Dendritic cell treated with granulocyte-macrophage colony-stimulating factor and Interleukin-4, amounts not matched to agents 40 ng/mL and 50 ng/mL, for 4 days (primary cell): ENCODE measurements around the gene PLEKHF1.

Source experiments
- H3K27ac Mint-ChIP-seq: one replicate; pipeline ENCODE4 v1.8.0; 2022; ENCODE audit warnings: mild to moderate bottlenecking, mixed read lengths
- H3K27me3 Mint-ChIP-seq: one replicate; pipeline ENCODE4 v1.8.0; 2022; ENCODE audit warnings: mild to moderate bottlenecking, mixed read lengths
- H3K36me3 Mint-ChIP-seq: one replicate; pipeline ENCODE4 v1.8.0; 2022; ENCODE audit warnings: low read depth, mixed read lengths
- H3K4me1 Mint-ChIP-seq: one replicate; pipeline ENCODE4 v1.8.0; 2022; ENCODE audit warnings: low read depth, mixed read lengths
- H3K4me3 Mint-ChIP-seq: one replicate; pipeline ENCODE4 v1.8.0; 2022; ENCODE audit warnings: mild to moderate bottlenecking, moderate library complexity, mixed read lengths
- H3K9me3 Mint-ChIP-seq: one replicate; pipeline ENCODE4 v1.8.0; 2022; ENCODE audit warnings: mixed read lengths
- intact Hi-C: fragments of 100-400 bp; cut with micrococcal nuclease; formaldehyde crosslinking; loops from one replicate; pipeline ENCODE4 v1.15.0; 2022

PLEKHF1 gene

GRCh38 chr19:29644210-29644609 is 21.1 kb upstream of the PLEKHF1 start:
- Mint-ChIP-seq H3K4me1 (peaks cover 38% of the 10 kb centered on the region), H3K9me3 (no peaks in the 10 kb centered on the region), H3K4me3 (no peak overlapping the region), H3K36me3 (no peaks in the 10 kb centered on the region), H3K27me3 (peaks cover 9% of the 10 kb centered on the region), H3K27ac (no peak overlapping the region)
- intact Hi-C loops, result no loop called here

DNA sequence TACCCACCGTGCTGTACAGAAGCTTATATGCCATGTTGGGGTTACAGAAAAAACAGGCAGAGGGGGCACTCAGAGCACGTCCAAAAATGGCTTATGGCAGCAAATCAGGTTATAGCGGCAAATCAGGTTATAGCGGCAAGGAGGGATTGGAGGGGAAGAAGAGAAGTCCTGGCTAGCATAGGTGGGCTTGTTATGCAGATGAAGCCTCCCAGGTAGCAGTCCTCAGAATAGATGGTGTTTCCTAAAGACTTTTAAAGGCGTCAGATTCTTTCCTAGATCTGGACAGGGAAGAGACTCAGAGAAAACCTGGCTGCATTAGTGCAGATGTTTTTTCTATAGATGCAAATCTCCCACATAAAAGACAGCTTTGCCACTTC is 19.8 kb upstream of the PLEKHF1 start:
- Mint-ChIP-seq H3K4me3 (no peak overlapping the region), H3K27me3 (peaks cover 9% of the 10 kb centered on the region), H3K9me3 (no peaks in the 10 kb centered on the region), H3K4me1 (peaks cover 38% of the 10 kb centered on the region), H3K36me3 (no peaks in the 10 kb centered on the region), H3K27ac (no peak overlapping the region)
- intact Hi-C loops, result no loop called here

DNA sequence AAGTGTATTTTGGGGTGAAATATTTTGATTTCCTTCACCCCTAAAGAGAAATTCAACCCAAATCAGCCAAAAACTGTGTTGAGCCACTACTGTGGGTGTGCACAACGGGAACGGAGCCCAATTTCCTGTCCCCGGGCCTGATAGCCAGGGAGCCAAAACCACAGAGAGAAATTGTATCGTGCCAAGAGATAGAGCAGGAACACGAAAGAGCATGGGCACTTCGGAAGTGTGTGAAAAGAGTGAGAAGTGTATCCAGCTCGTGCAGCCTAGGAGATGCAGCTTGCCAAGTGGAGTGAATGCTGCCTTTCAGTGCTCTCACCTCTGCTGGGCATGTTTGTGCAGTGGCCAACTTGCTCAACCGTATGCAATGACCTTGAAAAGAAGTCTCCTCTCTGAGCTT is 19.4 kb upstream of the PLEKHF1 start:
- Mint-ChIP-seq H3K4me1 (peaks cover 38% of the 10 kb centered on the region), H3K36me3 (no peaks in the 10 kb centered on the region), H3K9me3 (no peaks in the 10 kb centered on the region), H3K27me3 (peaks cover 9% of the 10 kb centered on the region), H3K4me3 (no peak overlapping the region), H3K27ac (no peak overlapping the region)
- intact Hi-C loops, result no loop called here

DNA sequence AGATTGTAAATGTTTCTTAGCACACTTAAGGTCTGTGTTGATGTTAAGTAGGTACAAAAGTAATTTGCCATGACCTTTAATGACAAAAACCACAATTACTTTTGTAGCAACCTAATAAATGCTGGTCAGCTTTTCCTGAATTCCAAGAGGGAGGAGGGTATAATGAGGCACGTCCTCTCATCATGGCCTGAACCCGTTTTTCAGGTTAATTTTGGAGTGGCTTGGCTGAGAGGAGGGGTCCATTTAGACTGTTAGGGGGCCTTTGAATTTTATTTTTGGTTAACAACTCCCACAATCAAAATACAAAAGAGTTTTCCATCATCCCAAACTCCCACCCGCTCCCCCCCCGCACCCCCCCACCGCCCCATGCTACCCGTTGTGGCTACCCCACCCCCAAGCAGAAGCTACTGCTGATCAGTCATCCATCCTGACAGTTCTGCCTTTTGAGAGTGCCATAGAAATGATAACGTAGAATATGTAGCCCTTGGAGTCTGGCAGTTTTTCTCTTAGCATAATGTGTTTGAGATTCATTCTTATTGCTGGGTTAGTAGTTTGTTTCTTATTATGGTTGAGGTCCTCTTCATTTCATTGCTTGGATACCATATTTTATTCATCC is 14.4 kb upstream of the PLEKHF1 start:
- Mint-ChIP-seq H3K4me1 (peaks cover 19% of the 10 kb centered on the region), H3K9me3 (no peaks in the 10 kb centered on the region), H3K27ac (no peak overlapping the region), H3K27me3 (peaks cover 21% of the 10 kb centered on the region), H3K4me3 (no peak overlapping the region), H3K36me3 (no peaks in the 10 kb centered on the region)
- intact Hi-C loops, result no loop called here

DNA sequence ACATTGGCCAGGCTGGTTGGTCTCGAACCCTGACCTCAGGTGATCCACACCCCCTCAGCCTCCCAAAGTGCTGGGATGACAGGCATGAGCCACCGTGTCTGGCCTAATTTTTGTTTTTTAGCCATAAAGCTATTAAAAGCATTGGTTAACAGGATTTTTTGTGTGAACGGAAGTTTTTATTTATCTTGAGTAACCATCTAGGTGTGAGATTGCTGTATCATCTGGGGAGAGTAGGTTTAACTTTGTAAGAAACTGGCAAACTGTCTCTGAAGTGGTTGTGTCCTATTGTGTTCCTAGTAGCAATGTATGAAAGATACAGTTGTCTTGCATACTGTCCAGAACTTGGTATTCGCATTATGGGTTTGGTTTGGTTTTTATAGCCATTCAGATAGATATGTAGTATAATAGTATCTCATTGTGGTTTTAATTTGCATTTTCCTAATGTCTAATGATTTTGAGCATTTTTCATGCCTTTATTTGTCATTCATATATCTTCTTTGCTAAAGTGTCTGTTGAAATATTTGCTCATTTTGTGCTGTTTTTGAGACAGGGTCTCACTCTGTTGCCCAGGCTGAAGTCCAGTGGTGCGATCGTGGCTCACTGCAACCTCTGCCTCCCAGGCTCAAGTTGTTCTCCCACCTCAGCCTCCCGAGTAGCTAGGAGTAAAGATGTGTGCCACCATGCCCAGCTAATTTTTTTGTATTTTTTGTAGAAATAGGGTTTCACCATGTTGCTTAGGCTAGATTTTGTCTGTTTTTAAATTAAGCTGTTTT is 13.5 kb upstream of the PLEKHF1 start:
- H3K9me3 Mint-ChIP-seq, result no peaks in the 10 kb centered on the region
- H3K27ac Mint-ChIP-seq, result no peak overlapping the region
- H3K27me3 Mint-ChIP-seq, result peaks cover 18% of the 10 kb centered on the region
- peaks cover 12% of the 10 kb centered on the region for H3K4me1 Mint-ChIP-seq
- intact Hi-C loops, result no loop called here
- no peaks in the 10 kb centered on the region for H3K36me3 Mint-ChIP-seq
- no peak overlapping the region for H3K4me3 Mint-ChIP-seq

- intact Hi-C loops, result no loop called here
- H3K4me1 Mint-ChIP-seq, result peaks cover 8% of the 10 kb centered on the region
Observed at GRCh38 chr19:29653398-29653797, 11.9 kb upstream of the PLEKHF1 start.

DNA sequence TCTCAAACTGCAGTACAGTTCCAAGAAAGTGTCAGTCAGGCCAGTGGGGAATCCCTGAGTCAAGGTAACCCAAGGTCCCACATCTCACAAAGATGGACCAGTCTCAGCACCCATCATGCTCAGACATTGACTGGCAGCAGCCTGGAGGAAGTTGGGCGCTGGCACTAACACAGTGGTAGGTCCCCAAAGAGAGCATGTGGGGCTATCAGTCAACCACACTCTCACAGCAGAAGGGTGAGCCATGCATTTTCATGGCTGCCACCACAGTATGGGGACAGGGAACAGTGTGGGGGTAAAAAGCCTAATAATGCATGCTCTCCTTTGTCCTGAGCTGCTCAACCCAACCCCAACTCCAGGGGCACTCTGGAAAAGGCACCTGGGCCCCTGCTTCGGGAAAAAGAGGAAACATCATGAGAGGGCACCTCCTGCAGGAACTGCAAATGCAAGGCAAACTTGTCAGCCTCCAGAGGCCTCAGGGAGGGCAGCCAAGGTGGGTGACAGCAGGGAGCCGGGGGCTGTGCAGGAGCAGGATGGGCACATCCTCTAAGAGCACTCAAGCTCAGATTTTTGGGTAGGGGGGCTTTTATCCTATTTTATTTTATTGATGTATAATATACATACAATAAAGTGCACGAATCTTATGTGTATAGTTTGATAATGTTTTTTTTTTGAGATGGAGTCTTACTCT is 9.5 kb upstream of the PLEKHF1 start:
- Mint-ChIP-seq H3K4me1 (no peaks in the 10 kb centered on the region), H3K4me3 (no peak overlapping the region), H3K36me3 (no peaks in the 10 kb centered on the region), H3K9me3 (no peaks in the 10 kb centered on the region), H3K27me3 (peaks cover 20% of the 10 kb centered on the region), H3K27ac (no peak overlapping the region)
- intact Hi-C loops, result no loop called here

More at GRCh38 chr19:29653398-29653797, 11.9 kb upstream of the PLEKHF1 start:
- Mint-ChIP-seq H3K9me3 (no peaks in the 10 kb centered on the region), H3K36me3 (no peaks in the 10 kb centered on the region), H3K27ac (no peak overlapping the region), H3K4me3 (no peak overlapping the region), H3K27me3 (peaks cover 18% of the 10 kb centered on the region)

GRCh38 chr19:29658221-29658991 is 6.9 kb upstream of the PLEKHF1 start:
- no peak overlapping the region for H3K4me3 Mint-ChIP-seq
- H3K36me3 Mint-ChIP-seq, result no peaks in the 10 kb centered on the region
- H3K9me3 Mint-ChIP-seq, result no peaks in the 10 kb centered on the region
- H3K4me1 Mint-ChIP-seq, result no peaks in the 10 kb centered on the region
- peaks cover 7% of the 10 kb centered on the region for H3K27me3 Mint-ChIP-seq
- intact Hi-C loops, result no loop called here
- no peak overlapping the region for H3K27ac Mint-ChIP-seq

- no peak overlapping the region for H3K4me3 Mint-ChIP-seq
- no peaks in the 10 kb centered on the region for H3K9me3 Mint-ChIP-seq
- no peak overlapping the region for H3K27ac Mint-ChIP-seq
- H3K4me1 Mint-ChIP-seq, result peaks cover 4% of the 10 kb centered on the region
- H3K27me3 Mint-ChIP-seq, result peaks cover 18% of the 10 kb centered on the region
- intact Hi-C loops, result no loop called here
- no peaks in the 10 kb centered on the region for H3K36me3 Mint-ChIP-seq
Observed at GRCh38 chr19:29660835-29661234, 4.4 kb upstream of the PLEKHF1 start.

- H3K4me1 Mint-ChIP-seq, result peaks cover 12% of the 10 kb centered on the region
- H3K27ac Mint-ChIP-seq, result no peak overlapping the region
- H3K4me3 Mint-ChIP-seq, result no peak overlapping the region
- H3K36me3 Mint-ChIP-seq, result no peaks in the 10 kb centered on the region
- H3K9me3 Mint-ChIP-seq, result no peaks in the 10 kb centered on the region
- intact Hi-C loops, result no loop called here
- peaks cover 30% of the 10 kb centered on the region for H3K27me3 Mint-ChIP-seq
Observed at GRCh38 chr19:29662278-29662603, 3.0 kb upstream of the PLEKHF1 start.

GRCh38 chr19:29662604-29663404 is 2.5 kb upstream of the PLEKHF1 start:
- Mint-ChIP-seq H3K4me3 (no peak overlapping the region), H3K36me3 (no peaks in the 10 kb centered on the region), H3K9me3 (no peaks in the 10 kb centered on the region), H3K4me1 (peaks cover 13% of the 10 kb centered on the region), H3K27ac (no peak overlapping the region), H3K27me3 (peaks cover 30% of the 10 kb centered on the region)
- intact Hi-C loops, result no loop called here

- H3K9me3 Mint-ChIP-seq, result no peaks in the 10 kb centered on the region
- H3K27me3 Mint-ChIP-seq, result peaks cover 30% of the 10 kb centered on the region
- intact Hi-C loops, result loop anchor here (2.0 kb wide), 1 partner anchor 53 kb away; no protein-coding TSS in a partner anchor
- H3K4me1 Mint-ChIP-seq, result peaks cover 13% of the 10 kb centered on the region
- no peak overlapping the region for H3K27ac Mint-ChIP-seq
- no peak overlapping the region for H3K4me3 Mint-ChIP-seq
- H3K36me3 Mint-ChIP-seq, result no peaks in the 10 kb centered on the region
Observed at GRCh38 chr19:29663861-29664752, 1.2 kb upstream of the PLEKHF1 start.
